Activated B cell treated with CpG ODN at 0.5 μM for 24 hours (primary cell): Measurements from ENCODE around the gene NOS1AP. TPM values are rescaled to one million over a fixed set of nuclear protein-coding genes. Genes with fewer than 3 reads are reported as not detected.

ENCODE experiments used
- ATAC-seq: fragments of 200-7000 bp; cut with Tn5 transposase; one replicate; pipeline ENCODE4 v1.10.0; 2021; ENCODE audit warnings: low read depth, mild to moderate bottlenecking, moderate library complexity
- CTCF ChIA-PET: fragments of 350-600 bp; sonication (Branson Sonifier 250); formaldehyde crosslinking; loops from one replicate; lab custom pipeline; 2021; ENCODE audit warnings: antibody characterized with exemption; lab: Charles Lee
- POLR2A ChIA-PET: fragments of 350-600 bp; sonication (Branson Sonifier 250); formaldehyde crosslinking; loops from one replicate; lab custom pipeline; 2021; ENCODE audit warnings: antibody characterized with exemption; lab: Charles Lee
- DNase-seq: peaks from one replicate; pipeline ENCODE4 v3.0.0; 2022
- H3K27ac Mint-ChIP-seq: one replicate; pipeline ENCODE4 v1.8.0; 2020; ENCODE audit warnings: mixed read lengths
- H3K27me3 Mint-ChIP-seq: one replicate; pipeline ENCODE4 v1.8.0; 2021; ENCODE audit warnings: mixed read lengths
- H3K36me3 Mint-ChIP-seq: one replicate; pipeline ENCODE4 v1.8.0; 2021; ENCODE audit warnings: low read depth, mixed read lengths
- H3K4me1 Mint-ChIP-seq: one replicate; pipeline ENCODE4 v1.8.0; 2021; ENCODE audit warnings: mixed read lengths
- H3K4me3 Mint-ChIP-seq: one replicate; pipeline ENCODE4 v1.8.0; 2020; ENCODE audit warnings: mild to moderate bottlenecking, mixed read lengths
- H3K9me3 Mint-ChIP-seq: one replicate; pipeline ENCODE4 v1.8.0; 2020; ENCODE audit warnings: mixed read lengths
- CTCF ChIP-seq: fragments of 200-600 bp; IDR thresholded peaks from one replicate; pipeline ENCODE4 v1.8.0; 2022; ENCODE audit warnings: antibody characterized with exemption, mild to moderate bottlenecking
- intact Hi-C: fragments of 100-400 bp; cut with micrococcal nuclease; formaldehyde crosslinking; loops from one replicate; pipeline ENCODE4 v1.15.1; 2024
- total RNA-seq: library from RNA; stranded (reverse); gene quantifications from 2 replicates; pipeline ENCODE4 v1.2.3, GENCODE V29; 2022

The NOS1AP gene
- total RNA-seq, 1 donor from 2014 or later = not detected

GRCh38 chr1:162315673-162316072 lies 246.2 kb downstream of the NOS1AP start:
- Mint-ChIP-seq H3K9me3 (no peaks in the 10 kb centered on the region), H3K27me3 (peaks cover 13% of the 10 kb centered on the region), H3K4me3 (no peak overlapping the region), H3K4me1 (no peaks in the 10 kb centered on the region), H3K36me3 (no peaks in the 10 kb centered on the region), H3K27ac (no peak overlapping the region)
- CTCF ChIA-PET = no interaction called here
- intact Hi-C loops = no loop called here
- no peak for DNase-seq
- POLR2A ChIA-PET = no interaction called here
- TF ChIP-seq CTCF = no peak
- ATAC-seq = no peak

- Mint-ChIP-seq H3K36me3 (no peaks in the 10 kb centered on the region), H3K4me3 (no peak overlapping the region), H3K9me3 (no peaks in the 10 kb centered on the region), H3K27ac (no peak overlapping the region), H3K4me1 (no peaks in the 10 kb centered on the region), H3K27me3 (peaks cover 13% of the 10 kb centered on the region)
- ChIA-PET CTCF (no interaction called here), POLR2A (no interaction called here)
- intact Hi-C loops = no loop called here
- TF ChIP-seq CTCF = no peak
- DNase-seq = no peak
- ATAC-seq = no peak
These were observed 246.7 kb downstream of the NOS1AP start for GRCh38 chr1:162316187-162316586.

- POLR2A ChIA-PET = no interaction called here
- CTCF ChIA-PET = no interaction called here
These were observed 248.1 kb downstream of the NOS1AP start for GRCh38 chr1:162317621-162318020.

GRCh38 chr1:162319493-162320175 lies 250.1 kb downstream of the NOS1AP start:
- intact Hi-C loops = no loop called here
- Mint-ChIP-seq H3K27ac (no peak overlapping the region), H3K9me3 (no peaks in the 10 kb centered on the region), H3K36me3 (no peaks in the 10 kb centered on the region), H3K4me3 (no peak overlapping the region), H3K27me3 (peaks cover 14% of the 10 kb centered on the region), H3K4me1 (no peaks in the 10 kb centered on the region)
- TF ChIP-seq CTCF = no peak
- DNase-seq (no peak), ATAC-seq (no peak)
- ChIA-PET POLR2A (no interaction called here), CTCF (no interaction called here)

More at GRCh38 chr1:162317621-162318020, 248.1 kb downstream of the NOS1AP start:
- peaks cover 15% of the 10 kb centered on the region for H3K27me3 Mint-ChIP-seq
- ATAC-seq (no peak), DNase-seq (no peak)
- no peaks in the 10 kb centered on the region for H3K9me3 Mint-ChIP-seq
- H3K4me1 Mint-ChIP-seq = no peaks in the 10 kb centered on the region
- no peak overlapping the region for H3K4me3 Mint-ChIP-seq
- H3K27ac Mint-ChIP-seq = no peak overlapping the region
- TF ChIP-seq CTCF = no peak
- H3K36me3 Mint-ChIP-seq = no peaks in the 10 kb centered on the region
- intact Hi-C loops = no loop called here

GRCh38 chr1:162321809-162322422 lies 252.4 kb downstream of the NOS1AP start:
- intact Hi-C loops = no loop called here
- no peak for DNase-seq
- no peaks in the 10 kb centered on the region for H3K4me1 Mint-ChIP-seq
- H3K27me3 Mint-ChIP-seq = peaks cover 16% of the 10 kb centered on the region
- no peak overlapping the region for H3K4me3 Mint-ChIP-seq
- TF ChIP-seq CTCF = no peak
- no peaks in the 10 kb centered on the region for H3K36me3 Mint-ChIP-seq
- ChIA-PET CTCF (no interaction called here), POLR2A (no interaction called here)
- no peak for ATAC-seq
- H3K9me3 Mint-ChIP-seq = no peaks in the 10 kb centered on the region
- no peak overlapping the region for H3K27ac Mint-ChIP-seq
